ENCODE data around the gene CYP24A1.

DNA sequence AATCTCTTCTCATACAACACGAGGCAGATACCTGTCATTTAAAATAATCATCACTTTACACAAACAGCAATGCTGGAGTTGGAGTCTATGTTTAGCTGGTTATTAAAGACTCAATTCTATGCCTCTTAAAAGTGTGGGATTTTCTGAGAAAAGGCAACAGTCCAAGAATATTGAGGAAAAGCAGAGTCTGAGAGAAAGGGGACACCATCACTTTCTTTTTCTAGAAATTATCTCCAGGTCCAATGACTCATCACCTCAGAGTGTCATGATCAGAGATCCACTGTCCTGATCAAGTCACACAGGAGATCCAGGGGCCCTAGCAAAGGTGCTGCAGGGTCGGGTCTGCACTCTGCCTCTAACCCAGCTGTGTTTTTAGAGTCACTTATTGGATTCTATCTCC lies 8.0 kb downstream of the CYP24A1 start:
- TF ChIP-seq SIX4 (CRISPR knock-in tag; IDR thresholded peaks at IDR 0.05) (no peak), POLR2AphosphoS2 (IDR thresholded peaks at IDR 0.05; ENCODE audit: low read depth, low read length) (no peak), CTCF (CRISPR knock-in tag; IDR thresholded peaks at IDR 0.05) (no peak), ZNF609 (CRISPR knock-in tag; IDR thresholded peaks at IDR 0.05; ENCODE audit: borderline replicate concordance) (no peak)
- TF ChIP-seq, protein P1, sequence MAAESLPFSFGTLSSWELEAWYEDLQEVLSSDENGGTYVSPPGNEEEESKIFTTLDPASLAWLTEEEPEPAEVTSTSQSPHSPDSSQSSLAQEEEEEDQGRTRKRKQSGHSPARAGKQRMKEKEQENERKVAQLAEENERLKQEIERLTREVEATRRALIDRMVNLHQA (CRISPR knock-in tag; IDR thresholded peaks at IDR 0.05), result no peak
- TF ChIP-seq, protein P2, sequence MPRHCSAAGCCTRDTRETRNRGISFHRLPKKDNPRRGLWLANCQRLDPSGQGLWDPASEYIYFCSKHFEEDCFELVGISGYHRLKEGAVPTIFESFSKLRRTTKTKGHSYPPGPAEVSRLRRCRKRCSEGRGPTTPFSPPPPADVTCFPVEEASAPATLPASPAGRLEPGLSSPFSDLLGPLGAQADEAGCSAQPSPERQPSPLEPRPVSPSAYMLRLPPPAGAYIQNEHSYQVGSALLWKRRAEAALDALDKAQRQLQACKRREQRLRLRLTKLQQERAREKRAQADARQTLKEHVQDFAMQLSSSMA (CRISPR knock-in tag; IDR thresholded peaks at IDR 0.05), result no peak
